GM12878 (cell line): Measurements from ENCODE around the gene HS3ST3A1. TPM values are rescaled to one million over a fixed set of nuclear protein-coding genes. Genes with fewer than 3 reads are reported as not detected.

Experiments
- ATAC-seq: fragments of 200-7000 bp; cut with Tn5 transposase; 3 replicates; pipeline ENCODE4 v1.9.1; 2020; ENCODE audit warnings: mild to moderate bottlenecking, moderate library complexity
- BruUV-seq: library from RNA; stranded (reverse); fragments of 400-500 nt; replicated peaks from 2 replicates; lab custom pipeline; 2021; lab: Mats Ljungman, UMichigan
- CTCF ChIA-PET: fragments of 300-600 bp; sonication (Branson Sonifier 250); formaldehyde crosslinking; extraction: SDS; loops from one replicate; lab custom pipeline; 2021; ENCODE audit warnings: inconsistent platforms; lab: Yijun Ruan, JAX
- POLR2A ChIA-PET: fragments of 350-600 bp; formaldehyde crosslinking; extraction: SDS; loops from one replicate; lab custom pipeline; 2021; ENCODE audit warnings: inconsistent platforms; lab: Charles Lee
- RAD21 ChIA-PET: fragments of 300-600 bp; sonication (Branson Sonifier 250); formaldehyde crosslinking; loops from one replicate; lab custom pipeline; 2023; ENCODE audit warnings: antibody characterized with exemption; ENCODE audit not compliant: unreplicated experiment; lab: Charles Lee
- SMC1A ChIA-PET: fragments of 300-600 bp; sonication (Branson Sonifier 250); formaldehyde crosslinking; loops from one replicate; lab custom pipeline; 2023; ENCODE audit not compliant: unreplicated experiment, uncharacterized antibody; lab: Charles Lee
- DNase-seq: peaks from one replicate; pipeline ENCODE4 v3.0.0-alpha.2; 2011; ENCODE audit warnings: low read depth, low spot score
- FAIRE-seq: peaks from 3 replicates; lab custom pipeline; 2011; peaks lifted over from hg19 to GRCh38; lab: Jason Lieb, UNC
- H2AFZ ChIP-seq: 2 replicates; pipeline ENCODE4 v1.6.0; 2011; ENCODE audit warnings: low read depth, low read length, control low read depth; ENCODE audit not compliant: control insufficient read depth
- H3K27ac ChIP-seq: 2 replicates; pipeline ENCODE4 v1.5.1; 2011; ENCODE audit warnings: control low read depth; ENCODE audit not compliant: control insufficient read depth, insufficient read depth
- H3K27me3 ChIP-seq, 2 experiments: replicated peaks in 1 of 2; 2 replicates each; pipeline versions ENCODE4 v1.6.0 to v1.6.1; 2011; ENCODE audit warnings: low read length in 1 of 2; ENCODE audit not compliant: control insufficient read depth in 2 of 2, insufficient read depth in 2 of 2
- H3K36me3 ChIP-seq, 2 experiments: 2 replicates each; pipeline ENCODE4 v1.5.1; 2011; ENCODE audit warnings: low read length in 1 of 2; ENCODE audit not compliant: control insufficient read depth in 2 of 2, insufficient read depth in 2 of 2
- H3K4me1 ChIP-seq: 2 replicates; pipeline ENCODE4 v1.6.1; 2011; ENCODE audit warnings: mild to moderate bottlenecking, low read length, moderate library complexity, mixed read lengths; ENCODE audit not compliant: control insufficient read depth, insufficient read depth
- H3K4me2 ChIP-seq: 2 replicates; pipeline ENCODE4 v1.6.0; 2011; ENCODE audit warnings: control low read depth; ENCODE audit not compliant: control insufficient read depth, insufficient read depth
- H3K4me3 ChIP-seq: fragments of 200-600 bp; sonication (generic); 2 replicates; pipeline ENCODE4 v1.5.1; 2016
- H3K79me2 ChIP-seq: 2 replicates; pipeline ENCODE4 v1.6.0; 2011; ENCODE audit warnings: low read length; ENCODE audit not compliant: control insufficient read depth, insufficient read depth
- H3K9ac ChIP-seq: 2 replicates; pipeline ENCODE4 v1.8.0; 2011; ENCODE audit warnings: low read length, control low read depth, mixed read lengths; ENCODE audit not compliant: control insufficient read depth, insufficient read depth
- H3K9me3 ChIP-seq: replicated peaks from 3 replicates; pipeline ENCODE4 v1.5.1; 2011; ENCODE audit warnings: mild to moderate bottlenecking, low read length; ENCODE audit not compliant: control insufficient read depth, insufficient read depth
- H4K20me1 ChIP-seq: 2 replicates; pipeline ENCODE4 v1.6.0; 2011; ENCODE audit not compliant: control insufficient read depth, insufficient read depth
- BACH1 ChIP-seq: fragments of 450-650 bp; IDR thresholded peaks from 2 replicates; pipeline ENCODE4 v1.6.1; 2017; ENCODE audit warnings: mild to moderate bottlenecking, borderline replicate concordance
- CBFB ChIP-seq: IDR thresholded peaks from 2 replicates; pipeline ENCODE4 v1.6.1; 2016; ENCODE audit warnings: antibody characterized with exemption, low read depth
- CREM ChIP-seq: IDR thresholded peaks from 2 replicates; pipeline ENCODE4 v1.6.1; 2014; ENCODE audit warnings: antibody characterized with exemption, low read depth
- FOXK2 ChIP-seq: fragments of 450-650 bp; IDR thresholded peaks from 2 replicates; pipeline ENCODE4 v1.6.1; 2017; ENCODE audit warnings: mild to moderate bottlenecking, moderate library complexity
- IRF3 ChIP-seq: fragments of 450-650 bp; IDR thresholded peaks from 2 replicates; pipeline ENCODE4 v1.6.1; 2014; ENCODE audit warnings: mild to moderate bottlenecking
- KLF5 ChIP-seq: fragments of 450-650 bp; IDR thresholded peaks from 2 replicates; pipeline ENCODE4 v1.6.1; 2014; ENCODE audit warnings: mild to moderate bottlenecking; ENCODE audit not compliant: partially characterized antibody
- MAX ChIP-seq: IDR thresholded peaks from 2 replicates; pipeline ENCODE4 v1.6.1; 2012; ENCODE audit warnings: low read depth, low read length, improper control_type of control experiment
- RBBP5 ChIP-seq: fragments of 200-600 bp; sonication (generic); conservative IDR thresholded peaks from 2 replicates; pipeline ENCODE4 v1.6.1; 2016
- SIX5 ChIP-seq: IDR thresholded peaks from 2 replicates; pipeline ENCODE4 v1.6.1; 2011; ENCODE audit warnings: mild to moderate bottlenecking, low read depth, low read length, moderate library complexity; ENCODE audit not compliant: severe bottlenecking
- SKIL ChIP-seq: fragments of 450-650 bp; IDR thresholded peaks from 2 replicates; pipeline ENCODE4 v1.6.1; 2017; ENCODE audit warnings: mild to moderate bottlenecking, low read depth, inconsistent platforms; ENCODE audit not compliant: poor library complexity, severe bottlenecking
- SUZ12 ChIP-seq: fragments of 200-600 bp; sonication (generic); IDR thresholded peaks from one replicate; pipeline ENCODE4 v1.6.1; 2018; ENCODE audit warnings: antibody characterized with exemption, mild to moderate bottlenecking; ENCODE audit not compliant: unreplicated experiment
- TAF1 ChIP-seq: IDR thresholded peaks from 2 replicates; pipeline ENCODE4 v1.6.1; 2011; ENCODE audit warnings: mild to moderate bottlenecking, low read depth, low read length, borderline replicate concordance
- ZBTB40 ChIP-seq: fragments of 450-650 bp; IDR thresholded peaks from 2 replicates; pipeline ENCODE4 v1.6.1; 2016; ENCODE audit warnings: mild to moderate bottlenecking, moderate library complexity, borderline replicate concordance
- ZNF274 ChIP-seq: IDR thresholded peaks from one replicate; pipeline ENCODE4 v1.8.0; 2011; ENCODE audit not compliant: insufficient read length, insufficient read depth
- WGBS: methylation state at CpG from one replicate; pipeline ENCODE4 v1.1.6; 2016; ENCODE audit warnings: low lambda C conversion rate; ENCODE audit not compliant: insufficient replicate concordance, insufficient coverage; ENCODE audit errors: missing lambda C conversion rate; 5-methylcytosine and 5-hydroxymethylcytosine counted together
- in situ Hi-C: fragments of 300-500 bp; cut with MboI; formaldehyde crosslinking; loops from 9 replicates; pipeline ENCODE4 v1.14.3; 2018; ENCODE audit warnings: mixed read lengths
- intact Hi-C: fragments of 100-400 bp; cut with micrococcal nuclease; formaldehyde crosslinking; loops from one replicate; pipeline ENCODE4 v1.14.2; 2022; ENCODE audit not compliant: unreplicated experiment
- polyA plus RNA-seq, 11 experiments: library from polyadenylated mRNA; depleted of rRNA in 4 of 11; unstranded in 6 of 11; stranded (reverse) in 5 of 11; fragments of >200 nt; fragmentation: Nextera tagmentation in 4 of 11; fragmentation: Illumina TruSeq in 1 of 11; extraction: Ambion mirVana in 4 of 11; extraction: Trizol in 1 of 11; gene quantifications; 1 replicate in 1 of 11; 2 replicates in 10 of 11; pipeline versions ENCODE4 v1.2.1 to v1.2.3, GENCODE V29; 2011 to 2016; ENCODE audit warnings: inconsistent platforms in 2 of 11, missing spikeins in 2 of 11, low read depth in 1 of 11
- total RNA-seq, 4 experiments: library from RNA; depleted of rRNA in 3 of 4; stranded (reverse); fragments of >200 nt in 3 of 4; fragmentation: Illumina TruSeq in 1 of 4; extraction: Trizol in 1 of 4; gene quantifications; 2 replicates each; pipeline versions ENCODE4 v1.2.1 to v1.2.3, GENCODE V29; 2013 to 2021

HS3ST3A1 gene
- total and polyA plus RNA-seq, 10 of the 15 experiments (the other 5 are each of a cell fraction or from before 2014, with no cell fraction given), result 0.24 to 0.26 TPM; not detected in 8

DNA sequence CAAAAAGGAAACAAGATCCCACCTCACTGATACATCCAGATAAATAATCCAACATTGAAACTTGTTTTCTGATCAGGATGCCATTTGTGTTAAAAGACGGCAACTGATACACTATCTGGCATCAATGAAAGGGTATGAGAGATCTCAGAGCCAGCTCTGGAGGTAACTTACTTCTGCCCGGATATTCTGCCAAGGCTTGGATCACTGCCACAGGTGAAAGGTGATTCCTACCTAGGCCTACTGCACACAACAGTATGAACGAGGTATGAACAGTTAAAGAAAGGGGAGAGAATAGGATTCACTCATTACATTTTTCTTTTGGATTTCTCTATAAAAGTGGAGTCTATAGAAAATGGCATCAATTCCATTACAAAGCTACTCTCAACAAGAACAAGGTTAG, 136.1 kb downstream of the HS3ST3A1 start (continued):
- TF ChIP-seq BACH1 (no peak), SUZ12 (no peak), CBFB (no peak)
- TF ChIP-seq, all 136 proteins: peak for 0

- no peaks in the 10 kb centered on the region for H3K79me2 ChIP-seq
- H3K4me3 ChIP-seq, result no peak overlapping the region
- H3K27ac ChIP-seq, result no peak overlapping the region
- no peaks in the 10 kb centered on the region; the same call in 2 of the 3 replicates for H3K9me3 ChIP-seq
- no TSS peak for BruUV-seq
- no peaks in the 10 kb centered on the region for H3K4me1 ChIP-seq
- ATAC-seq (no peak), DNase-seq (no peak), FAIRE-seq (no peak)
- H3K27me3 ChIP-seq, result no peaks in the 10 kb centered on the region
- no peaks in the 10 kb centered on the region for H3K36me3 ChIP-seq
- H3K4me2 ChIP-seq, result no peak overlapping the region
- no peak overlapping the region for H2AFZ ChIP-seq
- intact Hi-C loops, result no loop called here
- 20% methylated on average over 8 of the region's 8 CpGs for WGBS
- RAD21 ChIA-PET, result no interaction called here
- POLR2A ChIA-PET, result no interaction called here
- H4K20me1 ChIP-seq, result no peaks in the 10 kb centered on the region
- in situ Hi-C loops, result no loop called here
- TF ChIP-seq SIX5 (no peak), BACH1 (no peak), KLF5 (no peak), RBBP5 (no peak), MAX (no peak), FOXK2 (no peak), ZNF274 (no peak), SKIL (no peak), TAF1 (no peak), ZBTB40 (no peak), IRF3 (no peak), CREM (no peak)
- no peak overlapping the region for H3K9ac ChIP-seq
- SMC1A ChIA-PET, result no interaction called here
- CTCF ChIA-PET, result no interaction called here
Observed at GRCh38 chr17:13462673-13463124, 139.0 kb downstream of the HS3ST3A1 start.
